GM23338 (cell line): ENCODE measurements around the gene ZC3H6. TPM values are rescaled to one million over a fixed set of nuclear protein-coding genes. Genes with fewer than 3 reads are reported as not detected.

Source experiments
- ATAC-seq: fragments of 200-7000 bp; cut with Tn5 transposase; 3 replicates; pipeline ENCODE4 v1.9.1; 2020
- DNase-seq: peaks from one replicate; pipeline ENCODE4 v3.0.0-alpha.2; 2015; ENCODE audit warnings: low spot score
- H2AFZ ChIP-seq: fragments of 200-600 bp; sonication (generic); 2 replicates; pipeline ENCODE4 v1.8.0; 2016; ENCODE audit warnings: antibody characterized with exemption, mild to moderate bottlenecking, moderate library complexity
- H3F3A ChIP-seq: fragments of 200-600 bp; sonication (generic); replicated peaks from 2 replicates; pipeline ENCODE4 v1.8.0; 2017; ENCODE audit warnings: antibody characterized with exemption, mixed run types, low read depth
- H3K27ac ChIP-seq: fragments of 200-600 bp; sonication (generic); 2 replicates; pipeline ENCODE4 v1.6.1; 2016; ENCODE audit warnings: low read depth
- H3K27me3 ChIP-seq: fragments of 200-600 bp; sonication (generic); 2 replicates; pipeline ENCODE4 v1.8.0; 2016; ENCODE audit warnings: mild to moderate bottlenecking, mixed run types, moderate library complexity; ENCODE audit not compliant: insufficient read depth
- H3K36me3 ChIP-seq: fragments of 200-600 bp; sonication (generic); 2 replicates; pipeline ENCODE4 v1.8.0; 2016; ENCODE audit warnings: mild to moderate bottlenecking; ENCODE audit not compliant: insufficient read depth
- H3K4me1 ChIP-seq: fragments of 200-600 bp; sonication (generic); 2 replicates; pipeline ENCODE4 v1.8.0; 2016; ENCODE audit warnings: mild to moderate bottlenecking, moderate library complexity; ENCODE audit not compliant: insufficient read depth
- H3K4me2 ChIP-seq: fragments of 200-600 bp; sonication (generic); 2 replicates; pipeline ENCODE4 v1.7.1; 2017; ENCODE audit warnings: mixed run types
- H3K4me3 ChIP-seq: fragments of 200-600 bp; sonication (generic); 2 replicates; pipeline ENCODE4 v1.6.1; 2016; ENCODE audit warnings: mixed run types
- H3K79me2 ChIP-seq: fragments of 200-600 bp; sonication (generic); replicated peaks from 2 replicates; pipeline ENCODE4 v1.8.0; 2017; ENCODE audit warnings: mild to moderate bottlenecking; ENCODE audit not compliant: insufficient read depth
- H3K9me2 ChIP-seq: fragments of 200-600 bp; sonication (generic); 2 replicates; pipeline ENCODE4 v1.8.0; 2017; ENCODE audit not compliant: insufficient read depth
- H4K20me1 ChIP-seq: fragments of 200-600 bp; sonication (generic); replicated peaks from 2 replicates; pipeline ENCODE4 v1.8.0; 2017; ENCODE audit warnings: mild to moderate bottlenecking; ENCODE audit not compliant: insufficient read depth
- H3K27ac Mint-ChIP-seq: 2 replicates; pipeline ENCODE4 v1.8.0; 2020; ENCODE audit warnings: inconsistent platforms, mild to moderate bottlenecking, moderate library complexity, mixed read lengths
- H3K27me3 Mint-ChIP-seq: 3 replicates; pipeline ENCODE4 v1.8.0; 2022; ENCODE audit warnings: low read depth, mild to moderate bottlenecking, moderate library complexity, mixed read lengths, inconsistent platforms; ENCODE audit not compliant: insufficient read depth, poor library complexity
- H3K36me3 Mint-ChIP-seq: 3 replicates; pipeline ENCODE4 v1.8.0; 2021; ENCODE audit warnings: low read depth, mild to moderate bottlenecking, inconsistent platforms, moderate library complexity, mixed read lengths
- H3K4me1 Mint-ChIP-seq: 3 replicates; pipeline ENCODE4 v1.8.0; 2020; ENCODE audit warnings: mild to moderate bottlenecking, inconsistent platforms, mixed read lengths
- H3K4me3 Mint-ChIP-seq: 3 replicates; pipeline ENCODE4 v1.8.0; 2021; ENCODE audit warnings: moderate library complexity, mild to moderate bottlenecking, inconsistent platforms, mixed read lengths
- H3K9me3 Mint-ChIP-seq: 3 replicates; pipeline ENCODE4 v1.8.0; 2020; ENCODE audit warnings: moderate library complexity, mild to moderate bottlenecking, inconsistent platforms, mixed read lengths
- CREB1 ChIP-seq: fragments of 250-450 bp; sonication (Bioruptor Pico); IDR thresholded peaks from 2 replicates; pipeline ENCODE4 v1.5.0; 2020; ENCODE audit warnings: low read depth, mild to moderate bottlenecking, moderate library complexity
- ETS1 ChIP-seq: IDR thresholded peaks from 2 replicates; pipeline ENCODE4 v1.6.1; 2016; ENCODE audit warnings: antibody characterized with exemption
- EZH2 ChIP-seq: fragments of 200-600 bp; sonication (generic); IDR thresholded peaks from one replicate; pipeline ENCODE4 v1.8.0; 2017; ENCODE audit warnings: antibody characterized with exemption, mild to moderate bottlenecking, low read depth; ENCODE audit not compliant: unreplicated experiment
- EZH2phosphoT487 ChIP-seq: fragments of 200-600 bp; sonication (generic); IDR thresholded peaks from one replicate; pipeline ENCODE4 v1.8.1; 2018; ENCODE audit warnings: antibody characterized with exemption; ENCODE audit not compliant: unreplicated experiment
- JUNB ChIP-seq: IDR thresholded peaks from one replicate; pipeline ENCODE4 v1.6.1; 2016; ENCODE audit warnings: antibody characterized with exemption; ENCODE audit not compliant: unreplicated experiment
- NANOG ChIP-seq: IDR thresholded peaks from 2 replicates; pipeline ENCODE4 v1.6.1; 2016; ENCODE audit warnings: antibody characterized with exemption, borderline replicate concordance
- POLR2AphosphoS5 ChIP-seq: IDR thresholded peaks from 2 replicates; pipeline ENCODE4 v1.6.1; 2016; ENCODE audit warnings: antibody characterized with exemption, low read depth
- STAT1 ChIP-seq: IDR thresholded peaks from one replicate; pipeline ENCODE4 v1.6.1; 2016; ENCODE audit warnings: antibody characterized with exemption; ENCODE audit not compliant: unreplicated experiment
- ZNF114 ChIP-seq: fragments of 250-450 bp; sonication (Bioruptor Pico); IDR thresholded peaks from 2 replicates; pipeline ENCODE4 v1.5.0; 2020; ENCODE audit warnings: mild to moderate bottlenecking, moderate library complexity
- ZNF331 ChIP-seq: fragments of 250-450 bp; sonication (Bioruptor Pico); IDR thresholded peaks from 2 replicates; pipeline ENCODE4 v1.5.0; 2020; ENCODE audit warnings: low read depth, mild to moderate bottlenecking, moderate library complexity
- ZNF462 ChIP-seq: fragments of 250-450 bp; sonication (Bioruptor Pico); IDR thresholded peaks from 2 replicates; pipeline ENCODE4 v1.5.0; 2020; ENCODE audit warnings: mild to moderate bottlenecking, moderate library complexity
- polyA plus RNA-seq: library from polyadenylated mRNA; unstranded; fragments of >200 nt; fragmentation: Nextera tagmentation; extraction: Ambion mirVana; gene quantifications from 2 replicates; pipeline ENCODE4 v1.2.1, GENCODE V29; 2016
- total RNA-seq: library from RNA; depleted of rRNA; stranded (reverse); fragments of >200 nt; shearing (Covaris generic); gene quantifications from 2 replicates; pipeline ENCODE4 v1.2.3, GENCODE V29; 2014
- TF ChIP-seq, protein P1 (sequence below): IDR thresholded peaks from one replicate; pipeline ENCODE4 v1.6.1; 2018; ENCODE audit warnings: antibody characterized with exemption; ENCODE audit not compliant: unreplicated experiment
- TF ChIP-seq, protein P2 (sequence below), 2 experiments: fragments of 200-600 bp in 1 of 2; sonication (generic) in 1 of 2; conservative IDR thresholded peaks; 2 replicates each; pipeline versions ENCODE4 v1.5.1 to v1.6.1; 2016 to 2017; ENCODE audit warnings: antibody characterized with exemption in 2 of 2, low read depth in 2 of 2, mild to moderate bottlenecking in 2 of 2, moderate library complexity in 1 of 2

Gene ZC3H6
- total and polyA plus RNA-seq, 2 experiments from 2014 or later, result 4.9 to 8.0 TPM

GRCh38 chr2:112272669-112273068, 2.7 kb upstream of the ZC3H6 start:
- no peak for ATAC-seq
- Histone ChIP-seq H3K27ac (no peak overlapping the region), H3F3A (no peaks in the 10 kb centered on the region), H4K20me1 (no peaks in the 10 kb centered on the region), H2AFZ (no peak overlapping the region), H3K27me3 (no peaks in the 10 kb centered on the region), H3K4me2 (no peak overlapping the region), H3K79me2 (no peaks in the 10 kb centered on the region), H3K9me2 (no peaks in the 10 kb centered on the region), H3K4me1 (peaks cover 6% of the 10 kb centered on the region; the same call in 1 of the 2 replicates), H3K4me3 (no peak overlapping the region), H3K36me3 (no peaks in the 10 kb centered on the region)
- H3K9me3 Mint-ChIP-seq, result peaks cover 7% of the 10 kb centered on the region
- H3K36me3 Mint-ChIP-seq, result no peaks in the 10 kb centered on the region
- H3K27ac Mint-ChIP-seq, result no peak overlapping the region
- H3K4me3 Mint-ChIP-seq, result no peak overlapping the region
- no peak for TF ChIP-seq STAT1
- TF ChIP-seq ZNF462 (CRISPR knock-in tag), result no peak
- no peak for TF ChIP-seq ETS1
- no peak for TF ChIP-seq ZNF331
- TF ChIP-seq NANOG, result no peak
- no peak for TF ChIP-seq EZH2phosphoT487
- no peak for TF ChIP-seq JUNB
- TF ChIP-seq, protein P1, sequence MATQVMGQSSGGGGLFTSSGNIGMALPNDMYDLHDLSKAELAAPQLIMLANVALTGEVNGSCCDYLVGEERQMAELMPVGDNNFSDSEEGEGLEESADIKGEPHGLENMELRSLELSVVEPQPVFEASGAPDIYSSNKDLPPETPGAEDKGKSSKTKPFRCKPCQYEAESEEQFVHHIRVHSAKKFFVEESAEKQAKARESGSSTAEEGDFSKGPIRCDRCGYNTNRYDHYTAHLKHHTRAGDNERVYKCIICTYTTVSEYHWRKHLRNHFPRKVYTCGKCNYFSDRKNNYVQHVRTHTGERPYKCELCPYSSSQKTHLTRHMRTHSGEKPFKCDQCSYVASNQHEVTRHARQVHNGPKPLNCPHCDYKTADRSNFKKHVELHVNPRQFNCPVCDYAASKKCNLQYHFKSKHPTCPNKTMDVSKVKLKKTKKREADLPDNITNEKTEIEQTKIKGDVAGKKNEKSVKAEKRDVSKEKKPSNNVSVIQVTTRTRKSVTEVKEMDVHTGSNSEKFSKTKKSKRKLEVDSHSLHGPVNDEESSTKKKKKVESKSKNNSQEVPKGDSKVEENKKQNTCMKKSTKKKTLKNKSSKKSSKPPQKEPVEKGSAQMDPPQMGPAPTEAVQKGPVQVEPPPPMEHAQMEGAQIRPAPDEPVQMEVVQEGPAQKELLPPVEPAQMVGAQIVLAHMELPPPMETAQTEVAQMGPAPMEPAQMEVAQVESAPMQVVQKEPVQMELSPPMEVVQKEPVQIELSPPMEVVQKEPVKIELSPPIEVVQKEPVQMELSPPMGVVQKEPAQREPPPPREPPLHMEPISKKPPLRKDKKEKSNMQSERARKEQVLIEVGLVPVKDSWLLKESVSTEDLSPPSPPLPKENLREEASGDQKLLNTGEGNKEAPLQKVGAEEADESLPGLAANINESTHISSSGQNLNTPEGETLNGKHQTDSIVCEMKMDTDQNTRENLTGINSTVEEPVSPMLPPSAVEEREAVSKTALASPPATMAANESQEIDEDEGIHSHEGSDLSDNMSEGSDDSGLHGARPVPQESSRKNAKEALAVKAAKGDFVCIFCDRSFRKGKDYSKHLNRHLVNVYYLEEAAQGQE, result no peak
- TF ChIP-seq, protein P2, sequence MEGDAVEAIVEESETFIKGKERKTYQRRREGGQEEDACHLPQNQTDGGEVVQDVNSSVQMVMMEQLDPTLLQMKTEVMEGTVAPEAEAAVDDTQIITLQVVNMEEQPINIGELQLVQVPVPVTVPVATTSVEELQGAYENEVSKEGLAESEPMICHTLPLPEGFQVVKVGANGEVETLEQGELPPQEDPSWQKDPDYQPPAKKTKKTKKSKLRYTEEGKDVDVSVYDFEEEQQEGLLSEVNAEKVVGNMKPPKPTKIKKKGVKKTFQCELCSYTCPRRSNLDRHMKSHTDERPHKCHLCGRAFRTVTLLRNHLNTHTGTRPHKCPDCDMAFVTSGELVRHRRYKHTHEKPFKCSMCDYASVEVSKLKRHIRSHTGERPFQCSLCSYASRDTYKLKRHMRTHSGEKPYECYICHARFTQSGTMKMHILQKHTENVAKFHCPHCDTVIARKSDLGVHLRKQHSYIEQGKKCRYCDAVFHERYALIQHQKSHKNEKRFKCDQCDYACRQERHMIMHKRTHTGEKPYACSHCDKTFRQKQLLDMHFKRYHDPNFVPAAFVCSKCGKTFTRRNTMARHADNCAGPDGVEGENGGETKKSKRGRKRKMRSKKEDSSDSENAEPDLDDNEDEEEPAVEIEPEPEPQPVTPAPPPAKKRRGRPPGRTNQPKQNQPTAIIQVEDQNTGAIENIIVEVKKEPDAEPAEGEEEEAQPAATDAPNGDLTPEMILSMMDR (conservative IDR thresholded peaks at IDR 0.05; ENCODE audit: low read depth in 2 of 2), result no peak
- TF ChIP-seq ZNF114, result no peak
- TF ChIP-seq POLR2AphosphoS5, result no peak
- no peak for TF ChIP-seq CREB1 (CRISPR knock-in tag)
- no peak for TF ChIP-seq EZH2
- peaks cover 18% of the 10 kb centered on the region for H3K4me1 Mint-ChIP-seq
- DNase-seq, result peak; percentile 8
- peaks cover 4% of the 10 kb centered on the region for H3K27me3 Mint-ChIP-seq
